CD8-positive, alpha-beta memory T cell (primary cell): ENCODE results near the gene NCBP3. TPM values are rescaled to one million over a fixed set of nuclear protein-coding genes. Genes with fewer than 3 reads are reported as not detected.
"Not testable (repeated sequence)": the region's sequence is repeated elsewhere in the genome, so short reads cannot be mapped to it uniquely, and the experiment has no call there.

Source experiments
- CTCF ChIA-PET: fragments of 350-600 bp; sonication (Branson Sonifier 250); formaldehyde crosslinking; loops from one replicate; lab custom pipeline; 2021; ENCODE audit warnings: antibody characterized with exemption; lab: Charles Lee
- POLR2A ChIA-PET: fragments of 350-600 bp; sonication (Branson Sonifier 250); formaldehyde crosslinking; loops from one replicate; lab custom pipeline; 2021; ENCODE audit warnings: antibody characterized with exemption; lab: Charles Lee
- DNase-seq, 5 donors: peaks; one replicate each; pipeline versions ENCODE4 v3.0.0 to v3.0.0-alpha.2; 2020 to 2022; ENCODE audit warnings: mixed read lengths in 1 of 5
- H3K27ac ChIP-seq: one replicate; pipeline ENCODE4 v1.7.0; 2013; ENCODE audit warnings: low read depth, mild to moderate bottlenecking, low read length, moderate library complexity
- H3K27me3 ChIP-seq: 2 replicates; pipeline ENCODE4 v1.7.0; 2013; ENCODE audit warnings: low read length, mild to moderate bottlenecking; ENCODE audit not compliant: insufficient read depth, poor library complexity, severe bottlenecking
- H3K36me3 ChIP-seq: 2 replicates; pipeline ENCODE4 v1.7.0; 2013; ENCODE audit warnings: mild to moderate bottlenecking, low read length, moderate library complexity; ENCODE audit not compliant: insufficient read depth
- H3K4me1 ChIP-seq: 2 replicates; pipeline ENCODE4 v1.7.0; 2013; ENCODE audit warnings: mild to moderate bottlenecking, low read length, moderate library complexity; ENCODE audit not compliant: insufficient read depth
- H3K4me3 ChIP-seq: 2 replicates; pipeline ENCODE4 v1.7.0; 2013; ENCODE audit warnings: mild to moderate bottlenecking, low read length
- H3K9me3 ChIP-seq: 2 replicates; pipeline ENCODE4 v1.7.0; 2013; ENCODE audit warnings: mild to moderate bottlenecking, low read length
- H3K27ac Mint-ChIP-seq, 8 donors: one replicate each; pipeline ENCODE4 v1.8.0; 2020 to 2021; ENCODE audit warnings: mixed read lengths in 8 of 8, mild to moderate bottlenecking in 6 of 8, inconsistent platforms in 3 of 8, moderate library complexity in 3 of 8
- H3K27me3 Mint-ChIP-seq, 2 donors: one replicate each; pipeline ENCODE4 v1.8.0; 2020 to 2021; ENCODE audit warnings: mixed read lengths in 2 of 2, mild to moderate bottlenecking in 1 of 2, moderate library complexity in 1 of 2
- H3K36me3 Mint-ChIP-seq, 3 donors: one replicate each; pipeline ENCODE4 v1.8.0; 2020 to 2021; ENCODE audit warnings: mixed read lengths in 3 of 3, inconsistent platforms in 1 of 3, mild to moderate bottlenecking in 1 of 3
- H3K4me1 Mint-ChIP-seq, 3 donors: one replicate each; pipeline ENCODE4 v1.8.0; 2020 to 2021; ENCODE audit warnings: mixed read lengths in 3 of 3, inconsistent platforms in 1 of 3, mild to moderate bottlenecking in 1 of 3
- H3K4me3 Mint-ChIP-seq, 7 donors: one replicate each; pipeline ENCODE4 v1.8.0; 2020 to 2021; ENCODE audit warnings: mixed read lengths in 7 of 7, mild to moderate bottlenecking in 6 of 7, moderate library complexity in 4 of 7, inconsistent platforms in 2 of 7
- H3K9me3 Mint-ChIP-seq, 5 donors: one replicate each; pipeline ENCODE4 v1.8.0; 2020 to 2022; ENCODE audit warnings: mixed read lengths in 5 of 5, mild to moderate bottlenecking in 3 of 5, moderate library complexity in 2 of 5, inconsistent platforms in 1 of 5
- polyA plus RNA-seq: library from polyadenylated mRNA; unstranded; fragments of 300-500 nt; fragmentation: Illumina TruSeq; gene quantifications from one replicate; pipeline ENCODE4 v1.2.3, GENCODE V29; 2021
- total RNA-seq, 2 experiments: library from RNA; stranded (reverse); gene quantifications; one replicate each; pipeline ENCODE4 v1.2.3, GENCODE V29; 2021

Gene NCBP3
- total and polyA plus RNA-seq, 3 experiments from 2014 or later: 18.0 to 42.0 (median 39.9) TPM

GRCh38 chr17:3844556-3844955 is 1.5 kb downstream of the NCBP3 start:
- H3K27me3 ChIP-seq, H3K27ac ChIP-seq, H3K9me3 Mint-ChIP-seq, H3K27me3 Mint-ChIP-seq, H3K4me3 ChIP-seq, DNase-seq, H3K9me3 ChIP-seq: not testable (repeated sequence)
- Mint-ChIP-seq H3K27ac (peak overlapping the region in 5 of 8 donors; percentile 72 to 95 (median 92)), H3K36me3 (peaks cover 0 to 51% (median 11%) of the 10 kb centered on the region in 3 donors), H3K4me1 (peaks cover 20 to 55% (median 37%) of the 10 kb centered on the region in 3 donors), H3K4me3 (peak overlapping the region; percentile 91 to 99 (median 94))
- H3K4me1 ChIP-seq: peaks cover 22% of the 10 kb centered on the region
- peaks cover 11% of the 10 kb centered on the region for H3K36me3 ChIP-seq
- POLR2A ChIA-PET: interaction anchor here (2.4 kb wide), 1 partner anchor 106 kb away, joined by 10 read pairs; no protein-coding TSS in a partner anchor
- CTCF ChIA-PET: interaction anchor here (0.9 to 6.2 kb wide), 11 partner anchors 7 to 138 kb away, joined by 3 to 96 read pairs (median 5); partner anchors contain the start of gene HASPIN

GRCh38 chr17:3843935-3844516 is 2.0 kb downstream of the NCBP3 start:
- no peaks in the 10 kb centered on the region for H3K27me3 ChIP-seq
- H3K27ac ChIP-seq: no peak overlapping the region
- H3K4me3 ChIP-seq: no peak overlapping the region
- peaks cover 22% of the 10 kb centered on the region for H3K4me1 ChIP-seq
- H3K9me3 ChIP-seq: no peaks in the 10 kb centered on the region
- Mint-ChIP-seq H3K9me3 (no peaks in the 10 kb centered on the region), H3K36me3 (peaks cover 0 to 56% (median 12%) of the 10 kb centered on the region in 3 donors), H3K27ac (peak overlapping the region; percentile 21 to 95 (median 74)), H3K4me3 (peak overlapping the region; percentile 78 to 96 (median 94)), H3K4me1 (peaks cover 21 to 59% (median 37%) of the 10 kb centered on the region in 3 donors), H3K27me3 (peaks cover 0 to 2% of the 10 kb centered on the region in 2 donors)
- DNase-seq: peak in 3 of 5 donors; percentile 16 to 30 (median 18)
- CTCF ChIA-PET: interaction anchor here (1.3 to 6.2 kb wide), 6 partner anchors 9 to 120 kb away, joined by 3 to 96 read pairs (median 8); partner anchors contain the start of gene HASPIN
- H3K36me3 ChIP-seq: peaks cover 11% of the 10 kb centered on the region
- POLR2A ChIA-PET: no interaction called here

- ChIA-PET CTCF (interaction anchor here (1.1 to 3.5 kb wide), 4 partner anchors 8 to 100 kb away, joined by 3 to 16 read pairs (median 12); partner anchors contain the start of gene NCBP3), POLR2A (no interaction called here)
- no peak for DNase-seq
- H3K27ac Mint-ChIP-seq: peak overlapping the region in 4 of 8 donors; percentile 30 to 70 (median 68)
- Histone ChIP-seq H3K9me3 (no peaks in the 10 kb centered on the region), H3K4me1 (no peaks in the 10 kb centered on the region), H3K36me3 (peaks cover 24% of the 10 kb centered on the region), H3K4me3 (no peak overlapping the region), H3K27me3 (no peaks in the 10 kb centered on the region), H3K27ac (no peak overlapping the region)
- no peaks in the 10 kb centered on the region for H3K9me3 Mint-ChIP-seq
- peaks cover 0 to 87% (median 16%) of the 10 kb centered on the region in 3 donors for H3K36me3 Mint-ChIP-seq
- no peak overlapping the region for H3K4me3 Mint-ChIP-seq
- no peaks in the 10 kb centered on the region for H3K27me3 Mint-ChIP-seq
- H3K4me1 Mint-ChIP-seq: peaks cover 13 to 52% (median 38%) of the 10 kb centered on the region in 3 donors
Measured at GRCh38 chr17:3838206-3838605, 7.8 kb downstream of the NCBP3 start.

GRCh38 chr17:3836551-3836950 is 9.5 kb downstream of the NCBP3 start:
- H3K36me3 ChIP-seq: peaks cover 24% of the 10 kb centered on the region
- ChIA-PET POLR2A (interaction anchor here (0.6 kb wide), 1 partner anchor 9 kb away, joined by 3 read pairs; no protein-coding TSS in a partner anchor), CTCF (interaction anchor here (3.0 to 3.5 kb wide), 2 partner anchors 10 to 98 kb away, joined by 15 to 16 read pairs; partner anchors contain the start of gene NCBP3)
- no peak overlapping the region for H3K27ac ChIP-seq
- H3K27ac Mint-ChIP-seq: peak overlapping the region in 1 of 8 donors; percentile 66
- H3K9me3 Mint-ChIP-seq: no peaks in the 10 kb centered on the region
- H3K4me1 ChIP-seq: no peaks in the 10 kb centered on the region
- H3K4me3 ChIP-seq: no peak overlapping the region
- no peaks in the 10 kb centered on the region for H3K27me3 ChIP-seq
- peak overlapping the region in 1 of 7 donors; percentile 56 for H3K4me3 Mint-ChIP-seq
- peaks cover 13 to 44% (median 38%) of the 10 kb centered on the region in 3 donors for H3K4me1 Mint-ChIP-seq
- peaks cover 0 to 76% (median 17%) of the 10 kb centered on the region in 3 donors for H3K36me3 Mint-ChIP-seq
- no peak for DNase-seq
- H3K9me3 ChIP-seq: no peaks in the 10 kb centered on the region
- H3K27me3 Mint-ChIP-seq: no peaks in the 10 kb centered on the region

GRCh38 chr17:3835410-3836229 is 10.4 kb downstream of the NCBP3 start:
- POLR2A ChIA-PET: interaction anchor here (0.5 kb wide), 1 partner anchor 66 kb away, joined by 3 read pairs; no protein-coding TSS in a partner anchor
- peaks cover 11 to 37% (median 30%) of the 10 kb centered on the region in 3 donors for H3K4me1 Mint-ChIP-seq
- CTCF ChIA-PET: interaction anchor here (3.0 to 3.5 kb wide), 2 partner anchors 10 to 97 kb away, joined by 15 to 16 read pairs; partner anchors contain the start of gene NCBP3
- H3K4me3 Mint-ChIP-seq: no peak overlapping the region
- Histone ChIP-seq H3K4me1 (no peaks in the 10 kb centered on the region), H3K4me3 (no peak overlapping the region), H3K27ac (no peak overlapping the region), H3K27me3 (no peaks in the 10 kb centered on the region), H3K9me3 (no peaks in the 10 kb centered on the region), H3K36me3 (peaks cover 23% of the 10 kb centered on the region)
- H3K9me3 Mint-ChIP-seq: no peaks in the 10 kb centered on the region
- no peaks in the 10 kb centered on the region for H3K27me3 Mint-ChIP-seq
- no peak for DNase-seq
- peaks cover 0 to 69% (median 12%) of the 10 kb centered on the region in 3 donors for H3K36me3 Mint-ChIP-seq
- peak overlapping the region in 2 of 8 donors; percentile 14 to 20 for H3K27ac Mint-ChIP-seq

DNA sequence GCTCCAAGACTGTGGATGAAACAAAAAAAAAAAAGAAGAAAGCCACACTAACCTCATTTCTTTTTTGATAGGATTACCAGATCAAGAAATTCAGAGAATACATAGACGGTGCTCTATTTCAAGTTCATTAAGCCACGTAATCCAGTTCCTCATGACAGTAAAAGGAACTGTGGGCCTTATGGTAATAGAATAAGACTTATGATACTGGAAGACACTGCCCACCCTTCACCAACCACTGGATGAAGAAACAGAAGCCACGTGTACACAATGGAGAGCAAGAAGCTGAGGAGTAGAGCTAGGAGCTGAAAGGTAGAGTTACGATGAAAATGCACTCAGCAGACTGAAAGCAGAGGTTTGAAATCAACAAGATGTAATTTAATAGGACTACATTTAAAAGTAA is 11.2 kb downstream of the NCBP3 start:
- Histone ChIP-seq H3K36me3 (peaks cover 15% of the 10 kb centered on the region), H3K9me3 (no peaks in the 10 kb centered on the region), H3K4me3 (no peak overlapping the region), H3K4me1 (no peaks in the 10 kb centered on the region), H3K27me3 (no peaks in the 10 kb centered on the region), H3K27ac (no peak overlapping the region)
- POLR2A ChIA-PET: interaction anchor here (0.6 kb wide), 1 partner anchor 191 kb away, joined by 5 read pairs; no protein-coding TSS in a partner anchor
- H3K36me3 Mint-ChIP-seq: peaks cover 0 to 65% (median 11%) of the 10 kb centered on the region in 3 donors
- peaks cover 8 to 29% (median 22%) of the 10 kb centered on the region in 3 donors for H3K4me1 Mint-ChIP-seq
- H3K9me3 Mint-ChIP-seq: no peaks in the 10 kb centered on the region
- H3K27ac Mint-ChIP-seq: peak overlapping the region in 4 of 8 donors; percentile 18 to 74 (median 70)
- no peak for DNase-seq
- no peaks in the 10 kb centered on the region for H3K27me3 Mint-ChIP-seq
- no peak overlapping the region for H3K4me3 Mint-ChIP-seq
- CTCF ChIA-PET: interaction anchor here (0.9 to 1.1 kb wide), 2 partner anchors 9 to 30 kb away, joined by 3 read pairs; no protein-coding TSS in a partner anchor

GRCh38 chr17:3828852-3829232 is 17.2 kb downstream of the NCBP3 start:
- Histone ChIP-seq H3K4me3 (no peak overlapping the region), H3K36me3 (peaks cover 15% of the 10 kb centered on the region), H3K27me3 (no peaks in the 10 kb centered on the region), H3K9me3 (no peaks in the 10 kb centered on the region), H3K27ac (no peak overlapping the region), H3K4me1 (no peaks in the 10 kb centered on the region)
- CTCF ChIA-PET: interaction anchor here (0.8 to 6.2 kb wide), 12 partner anchors 12 to 146 kb away, joined by 3 to 206 read pairs (median 4); partner anchors contain the start of gene HASPIN
- POLR2A ChIA-PET: no interaction called here
- no peak for DNase-seq
- Mint-ChIP-seq H3K4me3 (no peak overlapping the region), H3K27me3 (no peaks in the 10 kb centered on the region), H3K36me3 (peaks cover 11 to 69% (median 14%) of the 10 kb centered on the region in 3 donors), H3K9me3 (no peaks in the 10 kb centered on the region), H3K27ac (peak overlapping the region in 1 of 8 donors; percentile 52), H3K4me1 (peaks cover 0 to 8% (median 5%) of the 10 kb centered on the region in 3 donors)
